BJ (cell line): ENCODE measurements around the gene FDXR. TPM values are rescaled to one million over a fixed set of nuclear protein-coding genes. Genes with fewer than 3 reads are reported as not detected.

Source experiments
- CTCF ChIA-PET: fragments of 350-600 bp; formaldehyde crosslinking; extraction: SDS; loops from one replicate; lab custom pipeline; 2021; ENCODE audit warnings: antibody characterized with exemption, inconsistent platforms; lab: Yijun Ruan, JAX
- POLR2A ChIA-PET: fragments of 300-600 bp; sonication (Branson Sonifier 250); formaldehyde crosslinking; extraction: SDS; loops from one replicate; lab custom pipeline; 2021; ENCODE audit warnings: antibody characterized with exemption; lab: Charles Lee
- DNase-seq: peaks from one replicate; pipeline ENCODE4 v3.0.0-alpha.2; 2011; ENCODE audit warnings: low read depth
- H3K27me3 ChIP-seq: 2 replicates; pipeline ENCODE4 v1.6.0; 2011; ENCODE audit warnings: low read length; ENCODE audit not compliant: control insufficient read depth, insufficient read depth
- H3K36me3 ChIP-seq: 2 replicates; pipeline ENCODE4 v1.5.1; 2011; ENCODE audit warnings: low read length; ENCODE audit not compliant: control insufficient read depth, insufficient read depth
- H3K4me3 ChIP-seq: 2 replicates; pipeline ENCODE4 v1.5.1; 2011; ENCODE audit warnings: low read depth, mild to moderate bottlenecking, control low read depth, low read length
- CTCF ChIP-seq: IDR thresholded peaks from 2 replicates; pipeline ENCODE4 v1.5.1; 2011; ENCODE audit warnings: low read depth, mild to moderate bottlenecking, control low read depth, inconsistent platforms, low read length, moderate library complexity; ENCODE audit not compliant: insufficient read depth
- polyA plus RNA-seq: library from polyadenylated mRNA; depleted of rRNA; stranded (reverse); fragments of >200 nt; gene quantifications from 2 replicates; pipeline ENCODE4 v1.2.3, GENCODE V29; 2011

Gene FDXR
- polyA plus RNA-seq, 1 experiment = 38.0 TPM

GRCh38 chr17:74862919-74863318 is 9.9 kb downstream of the FDXR start:
- Histone ChIP-seq H3K36me3 (peaks cover 19% of the 10 kb centered on the region), H3K4me3 (no peak overlapping the region), H3K27me3 (peaks cover 31% of the 10 kb centered on the region)
- no peak for TF ChIP-seq CTCF
- DNase-seq = no peak
- ChIA-PET CTCF (interaction anchor here (0.8 to 17.3 kb wide), 25 partner anchors 9 to 182 kb away, joined by 3 to 297 read pairs (median 5); partner anchors contain the start of genes FDXR and NAT9), POLR2A (no interaction called here)

- CTCF ChIA-PET = interaction anchor here (0.8 to 17.3 kb wide), 28 partner anchors 9 to 206 kb away, joined by 3 to 297 read pairs (median 4); partner anchors contain the start of genes FDXR and NAT9
- Histone ChIP-seq H3K27me3 (peaks cover 35% of the 10 kb centered on the region), H3K4me3 (no peak overlapping the region), H3K36me3 (peaks cover 15% of the 10 kb centered on the region)
- POLR2A ChIA-PET = no interaction called here
- peak; percentile 77 for TF ChIP-seq CTCF
- no peak for DNase-seq
Observed at GRCh38 chr17:74862108-74862901, 10.5 kb downstream of the FDXR start.

- H3K27me3 ChIP-seq = peaks cover 40% of the 10 kb centered on the region
- peaks cover 15% of the 10 kb centered on the region for H3K36me3 ChIP-seq
- ChIA-PET CTCF (interaction anchor here (1.1 to 17.3 kb wide), 24 partner anchors 9 to 205 kb away, joined by 3 to 297 read pairs (median 5); partner anchors contain the start of genes FDXR and NAT9), POLR2A (no interaction called here)
- DNase-seq = no peak
- no peak for TF ChIP-seq CTCF
- no peak overlapping the region for H3K4me3 ChIP-seq
Observed at GRCh38 chr17:74861662-74862107, 11.1 kb downstream of the FDXR start.

GRCh38 chr17:74860872-74861661 is 11.7 kb downstream of the FDXR start:
- no peak for DNase-seq
- no peak for TF ChIP-seq CTCF
- H3K27me3 ChIP-seq = peaks cover 41% of the 10 kb centered on the region
- no peak overlapping the region for H3K4me3 ChIP-seq
- POLR2A ChIA-PET = no interaction called here
- CTCF ChIA-PET = interaction anchor here (1.1 to 17.3 kb wide), 16 partner anchors 10 to 204 kb away, joined by 3 to 297 read pairs (median 7); partner anchors contain the start of gene NAT9
- H3K36me3 ChIP-seq = peaks cover 12% of the 10 kb centered on the region
